Stimulated activated CD8-positive, alpha-beta memory T cell treated with anti-CD3 and anti-CD28 coated beads, Interleukin-12 subunit alpha, Interleukin-12 subunit beta, amount 100 ng/mL, for 1 hour (primary cell): Measurements from ENCODE around the gene ASH1L.

Source experiments
- DNase-seq: peaks from one replicate; pipeline ENCODE4 v3.0.0-alpha.2; 2020; ENCODE audit warnings: low read depth

ASH1L gene

DNA sequence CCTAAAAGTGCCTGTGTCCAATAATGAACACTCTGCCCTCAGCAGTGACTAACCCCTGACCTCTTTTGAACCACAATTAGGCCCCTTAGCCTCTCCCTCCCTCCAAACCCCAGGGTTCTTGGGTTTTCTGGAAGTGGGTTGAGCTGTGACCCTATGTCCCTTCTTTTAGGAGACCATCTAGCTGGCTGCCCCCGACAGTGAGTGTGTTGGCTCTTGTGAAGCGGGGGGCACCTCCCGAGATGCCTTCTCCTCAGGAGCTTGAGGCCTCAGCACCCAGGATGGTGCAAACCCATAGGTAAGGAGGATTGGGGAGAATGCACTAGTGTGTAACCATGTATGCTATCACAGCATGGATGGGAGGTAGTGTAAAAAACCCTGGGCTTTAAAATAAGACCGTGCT, 234.6 kb downstream of the ASH1L start:
- DNase-seq = no peak

DNA sequence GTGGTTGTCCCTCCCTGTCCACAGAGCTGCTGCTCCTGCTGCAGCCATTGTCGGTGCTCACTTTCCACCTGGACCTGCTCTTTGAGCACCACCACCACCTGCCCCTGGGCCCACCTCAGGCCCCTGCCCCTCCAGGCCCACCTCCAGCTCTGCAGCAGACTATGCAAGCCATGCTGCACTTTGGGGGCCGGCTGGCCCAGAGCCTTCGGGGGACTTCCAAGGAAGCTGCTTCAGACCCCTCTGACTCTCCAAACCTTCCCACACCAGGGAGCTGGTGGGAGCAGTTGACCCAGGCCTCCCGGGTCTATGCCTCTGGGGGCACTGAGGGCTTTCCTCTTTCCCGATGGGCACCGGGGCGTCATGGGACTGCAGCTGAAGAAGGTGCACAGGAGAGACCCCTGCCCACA, 236.0 kb downstream of the ASH1L start:
- DNase-seq = no peak

DNA sequence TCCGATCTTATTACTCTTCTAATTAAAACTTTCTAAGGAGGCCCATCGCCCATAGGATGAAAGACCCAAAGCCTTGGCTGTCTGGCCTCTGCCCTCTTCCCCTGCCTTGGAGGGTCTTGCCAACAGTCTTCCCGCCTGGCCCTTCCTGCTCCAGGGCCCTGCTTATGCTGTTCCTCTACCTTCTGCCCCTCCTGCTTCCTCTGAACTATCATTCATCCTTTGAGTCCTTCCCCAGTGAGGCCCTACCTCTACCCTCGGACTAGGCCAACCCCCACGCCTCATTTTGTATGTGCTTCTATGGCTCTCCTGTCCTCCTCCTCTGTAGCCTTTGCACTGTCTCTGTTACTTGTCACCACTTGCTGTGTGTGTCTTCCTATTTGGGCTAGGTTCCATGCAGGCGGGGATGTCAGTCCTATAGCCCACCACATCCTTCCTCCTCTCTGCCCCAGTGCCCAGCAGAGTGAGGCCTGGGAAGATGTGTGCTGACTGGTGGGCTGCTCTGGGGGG, 236.5 kb downstream of the ASH1L start:
- DNase-seq = no peak

DNA sequence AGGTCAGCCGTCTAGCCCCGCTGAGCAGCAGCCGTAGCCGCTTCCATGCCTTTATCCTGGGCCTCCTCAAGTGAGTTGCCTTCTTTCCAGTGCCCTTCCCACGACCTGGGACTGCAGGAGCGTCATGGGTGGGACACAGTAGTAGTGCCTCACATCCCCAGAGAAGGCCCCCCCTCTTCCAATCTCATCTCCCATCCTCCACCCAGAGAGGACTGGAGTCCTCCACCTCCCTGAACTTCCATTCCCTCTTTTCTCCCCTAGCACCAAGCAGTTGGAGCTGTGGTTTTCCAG, 237.1 kb downstream of the ASH1L start:
- DNase-seq = no peak

DNA sequence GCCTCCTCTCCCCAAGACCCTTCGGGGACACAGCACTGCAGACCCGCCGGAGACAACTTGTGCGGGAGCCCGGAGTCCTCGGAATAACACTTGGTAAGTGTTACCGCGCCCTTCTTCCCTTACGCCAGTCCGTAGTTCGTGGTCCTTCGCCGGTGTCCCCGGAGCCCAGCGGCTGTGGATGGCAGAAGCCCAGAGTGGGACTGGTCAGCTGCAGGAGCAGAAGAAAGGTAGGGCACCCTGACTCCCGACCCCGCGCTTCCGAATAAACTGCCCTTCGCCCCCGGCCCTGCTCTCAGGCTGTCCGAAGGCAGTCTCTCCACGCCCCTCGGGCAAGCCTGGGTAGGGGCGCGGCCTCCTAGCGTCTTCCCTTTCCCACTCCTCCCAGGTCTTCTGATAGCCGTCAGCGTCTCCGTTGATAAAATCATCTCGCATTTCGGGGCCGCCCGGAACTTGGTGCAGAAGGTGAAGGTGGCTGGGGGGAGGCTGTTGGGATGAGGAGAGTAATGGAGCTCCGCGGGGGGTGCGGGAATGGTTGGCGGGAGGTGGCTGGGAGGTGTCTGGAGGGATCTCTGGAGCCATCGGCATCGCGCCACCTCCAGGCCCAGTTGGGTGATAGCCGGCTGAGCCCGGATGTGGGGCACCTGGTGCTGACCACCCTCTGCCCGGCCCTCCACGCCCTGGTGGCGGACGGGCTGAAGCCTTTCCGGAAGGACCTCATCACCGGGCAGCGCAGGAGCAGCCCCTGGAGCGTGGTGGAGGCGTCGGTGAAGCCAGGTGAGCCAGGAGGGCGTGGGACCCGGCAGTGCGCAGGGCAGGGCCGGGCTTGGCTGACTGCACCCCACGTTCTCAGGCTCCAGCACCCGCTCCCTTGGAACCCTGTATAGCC, 237.6 kb downstream of the ASH1L start:
- DNase-seq = no peak

GRCh38 chr1:155324037-155324716, 238.4 kb downstream of the ASH1L start:
- peak; percentile 67 for DNase-seq

GRCh38 chr1:155323729-155324036, 238.9 kb downstream of the ASH1L start:
- DNase-seq = peak; percentile 67

DNA sequence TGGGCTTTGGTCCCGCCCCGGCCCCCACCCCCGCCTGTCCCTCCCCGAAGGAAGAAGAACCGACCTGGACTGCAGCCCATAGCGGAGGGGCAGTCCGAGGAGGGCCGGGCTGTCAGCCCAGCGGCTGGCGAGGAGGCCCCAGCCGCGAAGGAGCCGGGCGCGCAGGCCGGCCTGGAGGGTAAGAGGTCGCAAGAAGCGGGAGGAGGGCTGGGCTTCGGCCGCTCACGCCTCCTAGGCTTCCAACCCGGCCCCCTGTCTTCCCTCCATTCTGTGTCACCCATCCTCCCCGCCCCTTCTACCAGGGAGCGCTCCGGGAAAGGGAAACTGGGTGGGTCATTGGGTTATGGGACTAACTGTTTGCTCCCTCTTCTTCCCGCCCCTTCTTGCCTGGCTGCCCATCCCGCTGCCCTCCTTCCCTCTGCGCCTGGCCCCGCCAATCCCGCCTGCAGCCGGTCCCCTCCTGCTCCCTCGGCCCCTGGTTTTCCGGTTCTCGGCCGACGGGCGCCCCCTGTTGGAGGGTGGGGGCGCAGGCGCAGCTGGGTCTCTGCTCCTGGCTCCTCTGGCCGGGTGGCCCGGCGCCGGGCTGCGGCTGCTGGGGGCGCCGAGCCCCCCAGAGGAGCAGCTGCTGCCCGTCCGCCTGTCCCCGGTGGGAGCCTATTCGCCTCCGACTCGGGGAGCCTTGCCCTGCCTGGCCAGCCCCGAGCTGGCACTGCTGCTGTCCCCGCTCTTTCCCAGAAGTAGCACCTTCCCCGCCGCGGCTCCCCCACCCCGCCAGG, 239.5 kb downstream of the ASH1L start:
- peak; percentile 75 for DNase-seq

- DNase-seq = no peak
These were observed 240.0 kb downstream of the ASH1L start for GRCh38 chr1:155322571-155322952.

- DNase-seq = no peak
These were observed 240.7 kb downstream of the ASH1L start for GRCh38 chr1:155321639-155322503.

DNA sequence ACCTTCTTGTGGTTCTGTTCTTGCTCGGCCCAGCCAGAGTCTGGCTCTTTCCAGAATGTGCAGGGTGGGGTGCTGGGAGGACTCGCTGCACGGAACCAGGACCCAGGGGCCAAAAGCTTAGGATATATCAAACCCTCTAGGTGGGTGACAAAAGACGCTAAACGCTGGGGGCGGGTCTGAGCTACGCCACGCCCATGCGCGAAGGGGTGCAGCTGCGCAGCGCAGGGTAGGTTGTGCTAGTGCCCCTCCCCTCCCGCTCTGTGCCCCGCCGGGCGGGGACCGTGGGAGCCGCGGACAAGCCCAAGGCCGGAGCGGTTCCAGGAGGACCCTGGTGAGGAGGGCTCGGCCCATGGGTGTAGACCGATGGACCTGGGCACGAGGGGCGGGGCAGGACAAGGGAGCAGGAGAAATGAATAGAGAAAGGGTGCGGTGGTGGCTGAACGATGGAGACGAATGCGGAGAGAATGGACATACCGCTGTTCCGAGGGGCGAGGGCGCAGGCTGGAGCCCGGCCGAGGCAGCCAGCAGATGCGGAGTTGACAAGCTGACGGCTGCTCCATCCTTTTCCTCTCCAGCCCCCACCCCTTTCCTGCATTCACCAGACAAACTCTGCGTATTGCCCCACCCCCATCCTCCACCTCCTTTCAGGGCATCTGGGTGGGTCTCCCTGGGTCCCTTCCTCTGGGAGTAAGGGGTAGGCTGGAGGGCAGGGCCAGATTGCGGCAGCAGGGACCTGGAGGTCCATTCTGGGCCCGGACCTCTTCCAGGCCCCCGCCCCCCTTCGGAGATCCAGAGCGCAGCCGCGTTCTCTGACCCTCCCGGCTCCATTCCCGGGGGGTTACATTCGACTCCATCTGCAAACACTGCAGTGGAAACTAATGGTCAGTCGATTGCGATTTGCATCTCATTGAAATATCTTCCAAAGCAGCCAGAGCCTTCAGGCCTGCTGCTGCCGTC, 241.7 kb downstream of the ASH1L start, which contains the start of gene RUSC1:
RUSC1 (plus strand) TSS at position 234 of the 957 bp plus-strand sequence. CDS start 880 bp downstream, outside the sequence.
- peak; percentile 42 for DNase-seq

- no peak for DNase-seq
These were observed 242.4 kb downstream of the ASH1L start for GRCh38 chr1:155320252-155320651.

DNA sequence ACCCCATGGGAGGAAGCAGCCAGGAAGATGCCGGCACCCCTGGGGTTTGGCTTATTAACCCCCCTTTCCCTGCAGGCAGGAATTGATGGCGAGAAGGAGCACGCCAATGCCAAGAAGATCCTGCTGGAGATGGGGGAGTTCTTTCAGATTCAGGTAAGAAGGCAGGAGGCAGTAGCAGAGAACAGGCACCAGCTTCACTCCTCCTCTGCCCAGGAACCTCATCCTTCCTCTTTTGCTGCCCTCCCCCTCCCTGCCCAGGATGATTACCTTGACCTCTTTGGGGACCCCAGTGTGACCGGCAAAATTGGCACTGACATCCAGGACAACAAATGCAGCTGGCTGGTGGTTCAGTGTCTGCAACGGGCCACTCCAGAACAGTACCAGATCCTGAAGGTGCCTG, 243.1 kb downstream of the ASH1L start:
- no peak for DNase-seq

DNA sequence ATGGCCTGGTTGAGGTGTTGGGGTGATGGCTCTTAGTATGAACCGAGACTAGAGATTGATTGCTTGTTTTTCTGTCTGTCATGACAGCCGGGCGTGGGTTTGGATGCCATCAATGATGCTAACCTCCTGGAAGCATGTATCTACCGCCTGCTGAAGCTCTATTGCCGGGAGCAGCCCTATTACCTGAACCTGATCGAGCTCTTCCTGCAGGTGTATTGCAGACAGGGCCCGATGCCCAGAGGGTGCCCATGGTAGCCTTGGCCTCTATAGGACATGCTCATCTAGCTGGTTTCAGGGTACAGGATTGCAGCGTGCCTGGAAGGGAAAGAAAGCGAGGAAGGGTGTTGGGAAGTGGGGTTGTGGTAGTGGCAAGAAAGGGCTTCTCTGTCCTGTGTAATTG, 244.5 kb downstream of the ASH1L start:
- no peak for DNase-seq

DNA sequence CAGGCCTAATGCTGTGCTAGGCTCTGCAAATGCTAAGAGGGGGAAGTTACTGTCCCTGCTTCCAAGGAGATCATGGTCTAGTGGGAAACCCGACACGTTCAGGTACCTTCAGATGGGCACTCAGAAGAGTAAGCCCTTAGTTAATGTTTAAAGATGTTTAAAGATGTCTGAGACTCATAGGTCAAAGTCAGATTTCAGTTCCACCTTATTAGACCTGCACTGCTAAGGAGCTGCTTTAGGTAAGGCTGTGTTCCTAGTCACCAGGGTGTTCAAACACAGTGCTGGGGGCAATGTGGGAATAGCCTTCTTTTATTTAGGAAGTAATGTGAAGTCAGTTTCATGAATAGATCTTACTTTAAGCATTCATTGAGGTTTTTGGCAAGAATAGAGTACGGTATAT, 245.7 kb downstream of the ASH1L start:
- no peak for DNase-seq

GRCh38 chr1:155313261-155313660, 249.3 kb downstream of the ASH1L start:
- no peak for DNase-seq

DNA sequence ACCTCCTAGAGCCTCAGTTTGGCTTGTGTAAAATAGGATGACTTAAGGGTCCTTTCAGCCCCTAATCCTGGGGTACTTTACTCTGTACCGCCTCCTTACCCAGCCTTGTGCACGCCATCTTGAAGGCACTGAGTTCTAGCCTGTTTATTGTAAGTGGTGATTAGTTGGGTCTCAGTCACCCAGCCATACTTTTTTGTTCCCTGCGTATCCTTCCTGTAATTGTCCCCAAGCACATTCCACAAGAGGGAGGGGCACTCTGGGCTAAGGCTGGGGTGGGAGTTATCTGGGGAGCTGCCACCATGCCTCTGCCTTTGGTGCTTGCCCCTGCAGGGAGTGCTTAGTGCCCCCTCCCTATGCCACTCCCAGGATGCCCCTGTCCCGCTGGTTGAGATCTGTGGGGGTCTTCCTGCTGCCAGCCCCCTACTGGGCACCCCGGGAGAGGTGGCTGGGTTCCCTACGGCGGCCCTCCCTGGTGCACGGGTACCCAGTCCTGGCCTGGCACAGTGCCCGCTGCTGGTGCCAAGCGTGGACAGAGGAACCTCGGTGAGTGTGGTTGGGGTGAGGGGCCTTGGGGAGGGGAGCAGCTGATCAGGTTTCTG, 253.1 kb downstream of the ASH1L start:
- no peak for DNase-seq

- DNase-seq = peak; percentile 95
These were observed 253.8 kb downstream of the ASH1L start, which contains the start of gene FDPS for GRCh38 chr1:155308493-155309422. FDPS (plus strand) TSS chr1:155308866; CDS start chr1:155309790, 924 bp downstream.

GRCh38 chr1:155307247-155307740, 255.3 kb downstream of the ASH1L start:
- DNase-seq = no peak
